Activated B cell treated with CpG ODN at 0.5 μM for 24 hours (primary cell): ENCODE data around the gene FXR2. TPM values are rescaled to one million over a fixed set of nuclear protein-coding genes. Genes with fewer than 3 reads are reported as not detected.
A peak's percentile ranks its signal among the peaks of the same experiment; 100 is the strongest.
"Not testable (repeated sequence)": the region's sequence is repeated elsewhere in the genome, so short reads cannot be mapped to it uniquely, and the experiment has no call there.

Source experiments
- ATAC-seq: fragments of 200-7000 bp; cut with Tn5 transposase; one replicate; pipeline ENCODE4 v1.10.0; 2021; ENCODE audit warnings: low read depth, mild to moderate bottlenecking, moderate library complexity
- CTCF ChIA-PET: fragments of 350-600 bp; sonication (Branson Sonifier 250); formaldehyde crosslinking; loops from one replicate; lab custom pipeline; 2021; ENCODE audit warnings: antibody characterized with exemption; lab: Charles Lee
- POLR2A ChIA-PET: fragments of 350-600 bp; sonication (Branson Sonifier 250); formaldehyde crosslinking; loops from one replicate; lab custom pipeline; 2021; ENCODE audit warnings: antibody characterized with exemption; lab: Charles Lee
- DNase-seq: peaks from one replicate; pipeline ENCODE4 v3.0.0; 2022
- H3K27ac Mint-ChIP-seq: one replicate; pipeline ENCODE4 v1.8.0; 2020; ENCODE audit warnings: mixed read lengths
- H3K27me3 Mint-ChIP-seq: one replicate; pipeline ENCODE4 v1.8.0; 2021; ENCODE audit warnings: mixed read lengths
- H3K36me3 Mint-ChIP-seq: one replicate; pipeline ENCODE4 v1.8.0; 2021; ENCODE audit warnings: low read depth, mixed read lengths
- H3K4me1 Mint-ChIP-seq: one replicate; pipeline ENCODE4 v1.8.0; 2021; ENCODE audit warnings: mixed read lengths
- H3K4me3 Mint-ChIP-seq: one replicate; pipeline ENCODE4 v1.8.0; 2020; ENCODE audit warnings: mild to moderate bottlenecking, mixed read lengths
- H3K9me3 Mint-ChIP-seq: one replicate; pipeline ENCODE4 v1.8.0; 2020; ENCODE audit warnings: mixed read lengths
- CTCF ChIP-seq: fragments of 200-600 bp; IDR thresholded peaks from one replicate; pipeline ENCODE4 v1.8.0; 2022; ENCODE audit warnings: antibody characterized with exemption, mild to moderate bottlenecking
- intact Hi-C: fragments of 100-400 bp; cut with micrococcal nuclease; formaldehyde crosslinking; loops from one replicate; pipeline ENCODE4 v1.15.1; 2024
- total RNA-seq: library from RNA; stranded (reverse); gene quantifications from 2 replicates; pipeline ENCODE4 v1.2.3, GENCODE V29; 2022

Gene FXR2
- total RNA-seq, 1 donor from 2014 or later = 32.4 TPM

GRCh38 chr17:7647018-7647417, 32.3 kb upstream of the FXR2 start:
- ChIA-PET CTCF (no interaction called here), POLR2A (no interaction called here)
- intact Hi-C loops = no loop called here

GRCh38 chr17:7646457-7646856, 31.8 kb upstream of the FXR2 start:
- ChIA-PET POLR2A (no interaction called here), CTCF (no interaction called here)
- no peak overlapping the region for H3K4me3 Mint-ChIP-seq

More at GRCh38 chr17:7647018-7647417, 32.3 kb upstream of the FXR2 start:
- Mint-ChIP-seq H3K36me3 (no peaks in the 10 kb centered on the region), H3K27ac (no peak overlapping the region), H3K27me3 (peaks cover 37% of the 10 kb centered on the region), H3K4me1 (peaks cover 23% of the 10 kb centered on the region), H3K9me3 (no peaks in the 10 kb centered on the region), H3K4me3 (no peak overlapping the region)
- DNase-seq = no peak
- TF ChIP-seq CTCF = no peak
- no peak for ATAC-seq

GRCh38 chr17:7644775-7645174, 30.1 kb upstream of the FXR2 start:
- Mint-ChIP-seq H3K27me3 (peaks cover 23% of the 10 kb centered on the region), H3K9me3 (no peaks in the 10 kb centered on the region), H3K4me3 (no peak overlapping the region), H3K36me3 (no peaks in the 10 kb centered on the region), H3K4me1 (peaks cover 6% of the 10 kb centered on the region), H3K27ac (no peak overlapping the region)
- TF ChIP-seq CTCF = no peak
- DNase-seq (no peak), ATAC-seq (peak; percentile 49)
- ChIA-PET CTCF (no interaction called here), POLR2A (no interaction called here)
- intact Hi-C loops = no loop called here

More at GRCh38 chr17:7646457-7646856, 31.8 kb upstream of the FXR2 start:
- no peak for ATAC-seq
- intact Hi-C loops = no loop called here
- no peaks in the 10 kb centered on the region for H3K36me3 Mint-ChIP-seq
- H3K27me3 Mint-ChIP-seq = peaks cover 36% of the 10 kb centered on the region
- no peak for DNase-seq
- TF ChIP-seq CTCF = no peak
- H3K27ac Mint-ChIP-seq = no peak overlapping the region
- H3K4me1 Mint-ChIP-seq = peaks cover 20% of the 10 kb centered on the region
- no peaks in the 10 kb centered on the region for H3K9me3 Mint-ChIP-seq

GRCh38 chr17:7641635-7642034, 26.9 kb upstream of the FXR2 start:
- POLR2A ChIA-PET = interaction anchor here (0.7 kb wide), 1 partner anchor 44 kb away, joined by 3 read pairs; no protein-coding TSS in a partner anchor
- H3K27ac Mint-ChIP-seq, CTCF ChIA-PET, H3K9me3 Mint-ChIP-seq, H3K4me3 Mint-ChIP-seq, intact Hi-C loops, H3K36me3 Mint-ChIP-seq, H3K4me1 Mint-ChIP-seq, ATAC-seq, DNase-seq: not testable (repeated sequence)
- peaks cover 12% of the 10 kb centered on the region for H3K27me3 Mint-ChIP-seq

- intact Hi-C loops = no loop called here
- Mint-ChIP-seq H3K36me3 (no peaks in the 10 kb centered on the region), H3K9me3 (no peaks in the 10 kb centered on the region), H3K4me3 (no peak overlapping the region), H3K4me1 (peaks cover 5% of the 10 kb centered on the region), H3K27ac (no peak overlapping the region), H3K27me3 (peaks cover 6% of the 10 kb centered on the region)
- ChIA-PET CTCF (no interaction called here), POLR2A (no interaction called here)
- DNase-seq (no peak), ATAC-seq (no peak)
- TF ChIP-seq CTCF = no peak
These were observed 26.1 kb upstream of the FXR2 start for GRCh38 chr17:7640783-7641182.

- TF ChIP-seq CTCF = no peak
- intact Hi-C loops = no loop called here
- H3K9me3 Mint-ChIP-seq = no peaks in the 10 kb centered on the region
- no peaks in the 10 kb centered on the region for H3K27me3 Mint-ChIP-seq
- ChIA-PET POLR2A (no interaction called here), CTCF (no interaction called here)
- DNase-seq (no peak), ATAC-seq (no peak)
- no peaks in the 10 kb centered on the region for H3K36me3 Mint-ChIP-seq
- H3K27ac Mint-ChIP-seq = no peak overlapping the region
- H3K4me3 Mint-ChIP-seq = no peak overlapping the region
- H3K4me1 Mint-ChIP-seq = no peaks in the 10 kb centered on the region
These were observed 21.5 kb upstream of the FXR2 start for GRCh38 chr17:7636163-7636562.
